HCT116 (cell line): ENCODE results near the gene IQGAP2.

Experiments
- EZH2 ChIP-seq: fragments of 200-600 bp; sonication (generic); IDR thresholded peaks from 2 replicates; pipeline ENCODE4 v1.6.1; 2017; ENCODE audit warnings: antibody characterized with exemption, mixed run types
- FOSL1 ChIP-seq: IDR thresholded peaks from 2 replicates; pipeline ENCODE4 v1.6.1; 2012; ENCODE audit warnings: low read depth
- POLR2A ChIP-seq: IDR thresholded peaks from 2 replicates; pipeline ENCODE4 v1.7.0; 2011; ENCODE audit warnings: borderline replicate concordance; ENCODE audit not compliant: insufficient read depth, insufficient read length; ENCODE audit errors: extremely low read depth
- POLR2AphosphoS5 ChIP-seq: IDR thresholded peaks from 2 replicates; pipeline ENCODE4 v1.6.1; 2011; ENCODE audit warnings: mild to moderate bottlenecking, low read depth, low read length, moderate library complexity
- RAD21 ChIP-seq: IDR thresholded peaks from 2 replicates; pipeline ENCODE4 v1.6.1; 2012; ENCODE audit warnings: low read depth, mild to moderate bottlenecking
- SIN3A ChIP-seq: IDR thresholded peaks from 2 replicates; pipeline ENCODE4 v1.6.1; 2012; ENCODE audit warnings: low read depth
- SP1 ChIP-seq: IDR thresholded peaks from 2 replicates; pipeline ENCODE4 v1.6.1; 2012; ENCODE audit warnings: low read depth
- SRF ChIP-seq: IDR thresholded peaks from 2 replicates; pipeline ENCODE4 v1.6.1; 2012; ENCODE audit warnings: low read depth
- YY1 ChIP-seq: IDR thresholded peaks from 2 replicates; pipeline ENCODE4 v1.6.1; 2011; ENCODE audit warnings: low read length, low read depth, moderate library complexity, mild to moderate bottlenecking; ENCODE audit not compliant: insufficient replicate concordance; ENCODE audit errors: extremely low read depth
- ZNF274 ChIP-seq: fragments of 200-500 bp; sonication (Bioruptor generic); IDR thresholded peaks from 2 replicates; pipeline ENCODE4 v1.6.1; 2014; ENCODE audit warnings: mild to moderate bottlenecking, low read depth, low read length, inconsistent platforms
- TF ChIP-seq, protein P1 (sequence below), 3 experiments: fragments of 200-600 bp in 1 of 3; sonication (generic) in 1 of 3; IDR thresholded peaks in 2 of 3; conservative IDR thresholded peaks in 1 of 3; 2 replicates each; pipeline ENCODE4 v1.5.1; 2012 to 2017; ENCODE audit warnings: low read depth in 2 of 3, low read length in 2 of 3, antibody characterized with exemption in 1 of 3, borderline replicate concordance in 1 of 3, control low read depth in 1 of 3, mild to moderate bottlenecking in 1 of 3, mixed read lengths in 1 of 3, mixed run types in 1 of 3, moderate library complexity in 1 of 3; ENCODE audit not compliant: insufficient read depth in 1 of 3
- TF ChIP-seq, protein P2 (sequence below): IDR thresholded peaks from 2 replicates; pipeline ENCODE4 v1.6.1; 2012
- TF ChIP-seq, protein P3 (sequence below): IDR thresholded peaks from 2 replicates; pipeline ENCODE4 v1.6.1; 2012
- TF ChIP-seq, protein P4 (sequence below): IDR thresholded peaks from 2 replicates; pipeline ENCODE4 v1.6.1; 2012; ENCODE audit warnings: low read depth

DNA sequence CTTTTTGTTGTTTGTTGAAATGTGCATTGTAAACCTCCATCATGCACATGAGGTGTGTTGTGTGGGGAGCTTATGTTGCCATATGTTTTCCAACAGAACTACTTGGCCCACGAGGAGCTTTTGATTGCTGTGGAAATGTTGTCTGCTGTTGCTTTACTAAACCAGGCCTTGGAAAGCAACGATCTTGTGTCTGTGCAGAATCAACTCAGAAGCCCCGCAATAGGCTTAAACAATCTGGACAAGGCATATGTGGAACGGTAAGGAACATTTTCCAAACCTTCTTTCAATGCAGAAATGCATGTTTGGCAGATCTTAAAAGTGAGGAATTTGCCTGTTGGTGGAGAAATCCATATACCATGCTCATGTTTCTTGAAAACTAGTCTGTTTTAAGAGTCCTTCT, 197.6 kb downstream of the IQGAP2 start:
- TF ChIP-seq EZH2 = no peak
- TF ChIP-seq YY1 = no peak
- TF ChIP-seq FOSL1 = no peak
- TF ChIP-seq, protein P1, sequence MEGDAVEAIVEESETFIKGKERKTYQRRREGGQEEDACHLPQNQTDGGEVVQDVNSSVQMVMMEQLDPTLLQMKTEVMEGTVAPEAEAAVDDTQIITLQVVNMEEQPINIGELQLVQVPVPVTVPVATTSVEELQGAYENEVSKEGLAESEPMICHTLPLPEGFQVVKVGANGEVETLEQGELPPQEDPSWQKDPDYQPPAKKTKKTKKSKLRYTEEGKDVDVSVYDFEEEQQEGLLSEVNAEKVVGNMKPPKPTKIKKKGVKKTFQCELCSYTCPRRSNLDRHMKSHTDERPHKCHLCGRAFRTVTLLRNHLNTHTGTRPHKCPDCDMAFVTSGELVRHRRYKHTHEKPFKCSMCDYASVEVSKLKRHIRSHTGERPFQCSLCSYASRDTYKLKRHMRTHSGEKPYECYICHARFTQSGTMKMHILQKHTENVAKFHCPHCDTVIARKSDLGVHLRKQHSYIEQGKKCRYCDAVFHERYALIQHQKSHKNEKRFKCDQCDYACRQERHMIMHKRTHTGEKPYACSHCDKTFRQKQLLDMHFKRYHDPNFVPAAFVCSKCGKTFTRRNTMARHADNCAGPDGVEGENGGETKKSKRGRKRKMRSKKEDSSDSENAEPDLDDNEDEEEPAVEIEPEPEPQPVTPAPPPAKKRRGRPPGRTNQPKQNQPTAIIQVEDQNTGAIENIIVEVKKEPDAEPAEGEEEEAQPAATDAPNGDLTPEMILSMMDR (IDR thresholded peaks at IDR 0.05 in 2 of 3, conservative IDR thresholded peaks at IDR 0.05 in 1 of 3; ENCODE audit: borderline replicate concordance in 1 of 3, insufficient read depth in 1 of 3, low read depth in 2 of 3, low read length in 2 of 3) = no peak
- no peak for TF ChIP-seq RAD21
- TF ChIP-seq POLR2A = no peak
- TF ChIP-seq, protein P2, sequence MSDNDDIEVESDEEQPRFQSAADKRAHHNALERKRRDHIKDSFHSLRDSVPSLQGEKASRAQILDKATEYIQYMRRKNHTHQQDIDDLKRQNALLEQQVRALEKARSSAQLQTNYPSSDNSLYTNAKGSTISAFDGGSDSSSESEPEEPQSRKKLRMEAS = no peak
- no peak for TF ChIP-seq SP1
- no peak for TF ChIP-seq SIN3A
- no peak for TF ChIP-seq POLR2AphosphoS5
- TF ChIP-seq, protein P3, sequence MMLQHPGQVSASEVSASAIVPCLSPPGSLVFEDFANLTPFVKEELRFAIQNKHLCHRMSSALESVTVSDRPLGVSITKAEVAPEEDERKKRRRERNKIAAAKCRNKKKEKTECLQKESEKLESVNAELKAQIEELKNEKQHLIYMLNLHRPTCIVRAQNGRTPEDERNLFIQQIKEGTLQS = no peak
- TF ChIP-seq, protein P4, sequence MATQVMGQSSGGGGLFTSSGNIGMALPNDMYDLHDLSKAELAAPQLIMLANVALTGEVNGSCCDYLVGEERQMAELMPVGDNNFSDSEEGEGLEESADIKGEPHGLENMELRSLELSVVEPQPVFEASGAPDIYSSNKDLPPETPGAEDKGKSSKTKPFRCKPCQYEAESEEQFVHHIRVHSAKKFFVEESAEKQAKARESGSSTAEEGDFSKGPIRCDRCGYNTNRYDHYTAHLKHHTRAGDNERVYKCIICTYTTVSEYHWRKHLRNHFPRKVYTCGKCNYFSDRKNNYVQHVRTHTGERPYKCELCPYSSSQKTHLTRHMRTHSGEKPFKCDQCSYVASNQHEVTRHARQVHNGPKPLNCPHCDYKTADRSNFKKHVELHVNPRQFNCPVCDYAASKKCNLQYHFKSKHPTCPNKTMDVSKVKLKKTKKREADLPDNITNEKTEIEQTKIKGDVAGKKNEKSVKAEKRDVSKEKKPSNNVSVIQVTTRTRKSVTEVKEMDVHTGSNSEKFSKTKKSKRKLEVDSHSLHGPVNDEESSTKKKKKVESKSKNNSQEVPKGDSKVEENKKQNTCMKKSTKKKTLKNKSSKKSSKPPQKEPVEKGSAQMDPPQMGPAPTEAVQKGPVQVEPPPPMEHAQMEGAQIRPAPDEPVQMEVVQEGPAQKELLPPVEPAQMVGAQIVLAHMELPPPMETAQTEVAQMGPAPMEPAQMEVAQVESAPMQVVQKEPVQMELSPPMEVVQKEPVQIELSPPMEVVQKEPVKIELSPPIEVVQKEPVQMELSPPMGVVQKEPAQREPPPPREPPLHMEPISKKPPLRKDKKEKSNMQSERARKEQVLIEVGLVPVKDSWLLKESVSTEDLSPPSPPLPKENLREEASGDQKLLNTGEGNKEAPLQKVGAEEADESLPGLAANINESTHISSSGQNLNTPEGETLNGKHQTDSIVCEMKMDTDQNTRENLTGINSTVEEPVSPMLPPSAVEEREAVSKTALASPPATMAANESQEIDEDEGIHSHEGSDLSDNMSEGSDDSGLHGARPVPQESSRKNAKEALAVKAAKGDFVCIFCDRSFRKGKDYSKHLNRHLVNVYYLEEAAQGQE = no peak
- no peak for TF ChIP-seq ZNF274
- no peak for TF ChIP-seq SRF
